Inflammatory macrophage treated with lipopolysaccharide for 1 hour (primary cell): ENCODE results near the gene METTL14.
A peak's percentile ranks its signal among the peaks of the same experiment; 100 is the strongest.

ENCODE experiments used
- DNase-seq, 2 donors: peaks; one replicate each; pipeline ENCODE4 v3.0.0-alpha.2; 2020 to 2022

METTL14 gene

DNA sequence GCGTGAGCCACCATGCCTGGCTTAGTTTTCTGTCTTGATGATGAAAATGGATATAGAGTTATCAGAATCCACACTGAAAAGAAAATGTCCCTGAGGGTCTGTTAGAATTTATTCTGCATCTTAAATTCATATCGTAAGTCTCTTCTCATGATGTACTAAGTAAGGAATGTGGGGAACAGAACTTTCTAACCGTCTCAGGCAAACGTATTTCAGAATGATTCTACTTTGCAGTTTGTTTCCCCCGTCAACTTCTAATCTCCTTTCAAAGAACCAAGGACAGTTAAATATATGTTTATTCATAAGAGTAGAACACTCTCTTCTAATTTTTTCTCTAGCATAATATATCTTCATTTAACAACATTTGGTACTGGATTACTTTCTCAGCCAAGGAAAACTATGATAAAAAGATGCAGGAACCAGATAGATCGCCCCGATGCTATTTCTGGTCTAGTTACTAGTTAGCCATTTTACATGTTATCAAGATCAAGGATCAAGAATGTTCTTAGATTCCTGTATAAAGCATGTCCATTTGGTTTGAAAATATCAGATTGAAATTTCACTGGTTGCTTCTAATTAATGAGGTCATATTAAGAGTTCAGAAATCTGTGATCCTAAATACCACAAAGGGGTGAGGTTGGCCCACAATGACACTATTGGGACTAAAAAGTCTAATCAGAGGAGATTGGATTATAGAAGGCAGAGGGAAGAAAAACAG is 49.5 kb downstream of the METTL14 start:
- DNase-seq, result no peak

DNA sequence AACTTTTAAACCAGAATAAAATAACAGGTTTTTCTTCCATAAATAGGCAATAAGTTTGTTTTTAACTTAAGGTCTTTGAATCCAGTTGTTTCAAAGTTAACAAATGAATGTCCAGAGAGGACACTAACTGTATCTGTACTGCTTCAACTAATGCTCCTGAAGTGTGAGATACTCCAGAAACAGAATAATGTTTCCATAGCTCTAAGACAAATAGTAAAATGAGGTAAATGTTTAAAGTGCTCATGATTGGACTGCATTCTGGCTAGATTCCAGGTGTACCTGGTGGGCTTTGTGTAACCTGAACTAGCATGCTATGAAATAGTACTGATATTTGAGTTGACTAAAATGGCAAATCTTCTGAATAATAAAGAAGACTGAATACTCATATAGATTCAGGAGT is 51.7 kb downstream of the METTL14 start:
- no peak for DNase-seq

DNA sequence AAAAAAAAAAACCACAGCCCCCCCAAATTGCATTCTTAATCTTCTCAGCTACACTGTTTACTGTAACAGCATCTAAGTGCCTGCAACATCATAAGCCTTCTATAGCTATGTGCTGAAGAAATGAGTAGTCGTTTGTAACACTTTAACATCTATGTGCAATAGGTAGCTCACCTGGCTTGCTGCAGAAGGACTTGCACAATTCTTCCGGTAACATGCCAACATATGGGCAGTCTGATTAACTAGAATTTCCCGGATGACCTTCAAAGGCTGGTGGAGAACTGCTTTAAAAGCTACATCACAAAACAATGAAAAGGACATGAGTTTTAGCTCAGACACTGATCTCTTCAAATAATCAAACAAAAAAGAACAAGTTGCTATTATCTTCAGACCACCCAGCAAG is 52.9 kb downstream of the METTL14 start:
- no peak for DNase-seq

DNA sequence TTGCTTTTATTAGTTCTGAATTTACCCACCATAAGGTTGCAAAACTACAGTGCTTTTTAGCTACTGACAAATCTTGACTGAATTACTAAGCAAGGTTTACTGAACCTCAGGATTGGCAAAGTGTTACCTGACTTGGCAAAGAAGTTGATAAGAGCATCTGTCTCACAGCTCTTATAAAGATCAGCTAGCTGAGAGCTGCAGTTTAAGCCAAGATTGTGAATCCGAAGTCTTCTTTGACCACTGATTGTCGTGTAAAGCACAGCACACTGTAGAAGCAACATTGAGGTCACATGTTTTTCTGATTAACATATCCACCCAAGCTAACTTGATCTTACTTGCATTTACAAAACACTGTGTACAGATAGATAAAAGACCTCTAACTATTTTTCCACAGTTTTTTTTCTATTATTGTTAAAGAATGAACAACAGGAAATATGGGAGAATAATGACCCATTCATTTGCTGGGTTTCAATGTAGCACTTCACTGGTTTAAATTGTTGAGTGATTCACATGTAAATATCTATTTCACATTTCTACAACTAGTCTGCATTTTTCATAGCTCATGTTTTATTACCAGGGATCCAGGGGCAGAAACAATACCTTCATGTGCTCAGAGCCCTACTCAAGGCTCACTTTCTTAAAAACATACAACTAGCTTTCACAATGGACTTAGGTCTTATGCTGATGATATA is 54.0 kb downstream of the METTL14 start:
- no peak for DNase-seq

DNA sequence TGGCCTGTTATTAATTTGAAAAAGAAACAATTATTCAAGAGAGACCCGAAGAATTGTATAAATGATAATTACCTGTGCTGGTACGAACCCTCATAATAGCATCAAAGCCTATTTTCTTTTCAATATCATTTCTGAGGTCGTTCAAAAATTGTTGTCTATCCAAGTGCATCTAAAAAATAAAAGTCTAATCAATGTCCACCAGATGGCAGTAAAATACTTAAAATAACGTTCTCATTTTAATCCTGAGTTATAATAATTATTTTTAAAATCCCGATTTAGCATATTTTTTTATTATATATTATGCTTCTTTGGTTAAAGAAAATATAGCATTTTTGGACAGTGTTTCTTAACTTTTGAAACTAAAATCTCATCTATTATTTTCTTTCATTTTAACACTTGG is 55.7 kb downstream of the METTL14 start:
- peak; percentile 8 to 35 for DNase-seq

DNA sequence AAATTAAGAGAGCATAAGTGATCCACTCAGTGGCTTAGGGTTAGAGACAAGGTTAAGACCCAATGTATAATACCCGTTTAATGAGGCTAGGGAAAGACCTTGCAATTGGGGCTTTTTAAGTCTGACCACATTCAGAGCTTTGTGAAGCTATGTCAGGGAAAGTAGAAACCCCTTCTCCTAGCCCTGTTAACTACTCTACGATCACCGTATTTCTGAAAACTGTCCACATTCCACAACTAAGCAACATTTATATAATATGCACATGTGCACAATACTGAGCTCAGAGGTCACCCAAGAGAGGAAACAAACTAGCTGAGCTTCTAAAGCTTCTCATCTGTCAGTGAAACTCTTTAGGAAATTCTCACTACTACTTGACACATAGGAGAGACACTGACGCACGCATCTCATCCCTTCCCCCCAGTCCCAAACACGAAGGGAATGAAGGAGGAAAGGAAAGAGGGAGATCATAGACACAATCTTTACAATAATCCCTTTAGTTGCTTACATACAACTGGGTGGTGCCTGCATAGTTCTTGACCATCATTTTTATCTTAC is 56.2 kb downstream of the METTL14 start:
- DNase-seq, result no peak

DNA sequence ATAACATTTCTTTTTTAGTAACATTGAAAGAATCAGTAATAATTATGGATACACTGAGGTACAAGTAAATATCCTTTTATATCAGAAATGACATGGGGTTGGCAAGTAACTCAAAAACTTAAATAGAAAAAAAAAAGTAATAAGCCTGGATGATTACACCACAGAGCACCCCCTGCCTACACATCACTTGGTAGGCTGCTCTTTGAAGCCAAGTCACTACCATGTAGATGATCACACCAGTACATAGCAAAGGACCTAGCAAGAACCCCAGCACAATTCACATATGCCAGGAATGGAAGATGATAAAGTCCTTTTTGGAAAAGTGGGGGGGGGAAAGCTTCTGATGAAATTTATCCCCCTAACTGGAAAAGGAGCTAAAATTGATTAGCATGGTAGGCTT is 56.9 kb downstream of the METTL14 start:
- DNase-seq, result no peak

DNA sequence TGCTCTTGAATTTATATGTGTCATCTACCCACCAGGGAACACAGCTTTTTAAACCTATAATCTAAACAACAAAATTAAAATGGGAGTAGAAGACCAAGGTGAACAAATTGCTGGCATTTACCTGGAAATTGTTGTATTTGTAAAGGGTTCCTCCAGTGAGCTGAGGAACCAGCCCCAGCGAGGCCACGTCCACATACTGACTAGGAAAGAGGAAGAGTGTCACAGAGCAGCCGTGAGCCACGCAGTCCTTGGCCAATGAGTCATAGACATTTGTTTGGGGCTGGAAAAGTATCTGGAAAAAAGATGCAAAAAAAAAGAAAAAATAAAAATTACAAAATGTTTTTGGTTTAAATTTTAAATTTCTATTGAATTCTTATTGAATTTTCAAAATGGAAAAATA is 58.7 kb downstream of the METTL14 start:
- peak; percentile 24 to 43 for DNase-seq

DNA sequence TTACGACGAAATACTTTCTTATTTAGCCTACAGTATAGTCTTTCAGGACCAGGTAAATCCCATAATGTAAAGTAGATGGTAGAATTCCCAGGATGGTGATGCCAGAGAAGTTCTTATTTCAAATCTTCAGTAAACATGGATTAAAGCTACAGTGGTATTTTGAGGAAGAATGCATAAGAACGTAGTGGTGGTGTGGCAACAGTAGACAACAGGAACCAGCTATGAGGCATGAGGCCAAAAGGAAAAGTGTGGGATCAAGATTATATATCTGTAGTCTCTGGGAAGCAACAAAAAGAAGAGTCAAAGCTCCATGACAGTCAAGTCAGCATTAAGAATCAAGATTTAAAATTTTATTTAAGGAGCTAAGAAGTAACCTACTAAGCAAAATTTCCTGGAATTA is 60.2 kb downstream of the METTL14 start:
- peak in 1 of 2 donors; percentile 30 for DNase-seq

DNA sequence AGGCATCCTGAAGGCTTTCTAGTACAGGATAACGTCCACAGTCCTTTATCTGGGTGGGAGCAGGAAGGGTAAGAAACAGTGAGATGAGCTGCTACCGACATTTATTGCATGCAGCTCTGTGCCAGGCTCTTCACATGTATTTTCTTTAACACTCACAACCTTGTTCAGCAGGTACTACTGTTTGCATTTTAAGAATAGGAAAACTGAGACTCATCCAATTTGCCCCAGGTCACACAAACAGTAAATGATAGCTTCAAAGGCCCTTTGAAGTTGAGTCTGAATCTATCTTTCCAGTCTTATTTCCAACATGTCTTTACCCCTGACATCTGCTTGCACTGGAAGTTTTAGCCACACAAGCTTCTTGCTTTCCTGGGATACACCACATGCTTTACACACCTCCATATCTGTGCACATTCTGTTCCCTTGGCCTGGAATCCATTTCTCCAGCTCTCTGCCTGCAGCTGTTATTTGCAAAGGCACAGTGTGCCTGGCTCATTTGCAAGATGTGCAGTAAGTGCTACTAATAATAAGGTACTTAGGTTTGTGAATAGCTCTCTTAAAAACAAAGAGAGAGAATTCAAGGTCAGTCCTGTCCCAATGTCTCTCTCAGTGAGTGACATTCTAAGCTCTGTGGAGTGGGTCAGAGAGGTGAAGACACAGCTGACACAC is 61.2 kb downstream of the METTL14 start:
- no peak for DNase-seq

DNA sequence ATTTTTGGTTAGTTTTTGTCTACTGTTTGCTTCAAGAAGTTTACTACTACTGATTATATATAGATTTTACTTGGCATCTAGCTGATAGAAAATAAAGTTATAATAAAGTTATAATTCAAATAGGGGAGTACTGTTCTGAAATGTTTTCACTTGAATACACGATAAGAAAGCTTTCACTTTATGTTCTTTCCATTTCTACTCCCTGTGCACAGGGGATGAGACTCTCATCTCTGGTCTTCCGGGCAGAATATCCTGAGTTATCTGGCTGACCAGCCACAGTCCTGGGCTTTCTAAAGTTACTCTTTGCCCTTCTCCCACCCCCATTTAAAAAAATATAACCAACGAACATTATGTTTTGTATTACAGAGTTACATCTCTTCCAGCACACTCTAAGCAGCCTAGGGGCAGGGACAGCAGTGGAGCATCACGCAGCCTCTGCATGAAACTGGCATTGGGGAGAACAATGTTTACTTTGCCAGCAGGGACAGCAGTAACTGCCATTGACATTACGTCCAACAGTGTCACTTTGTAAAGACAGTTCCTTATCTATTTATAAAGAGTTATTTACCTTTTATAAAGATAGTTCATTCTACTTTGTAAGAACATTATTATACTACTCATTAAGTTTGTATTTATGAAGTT is 64.3 kb downstream of the METTL14 start:
- no peak for DNase-seq

DNA sequence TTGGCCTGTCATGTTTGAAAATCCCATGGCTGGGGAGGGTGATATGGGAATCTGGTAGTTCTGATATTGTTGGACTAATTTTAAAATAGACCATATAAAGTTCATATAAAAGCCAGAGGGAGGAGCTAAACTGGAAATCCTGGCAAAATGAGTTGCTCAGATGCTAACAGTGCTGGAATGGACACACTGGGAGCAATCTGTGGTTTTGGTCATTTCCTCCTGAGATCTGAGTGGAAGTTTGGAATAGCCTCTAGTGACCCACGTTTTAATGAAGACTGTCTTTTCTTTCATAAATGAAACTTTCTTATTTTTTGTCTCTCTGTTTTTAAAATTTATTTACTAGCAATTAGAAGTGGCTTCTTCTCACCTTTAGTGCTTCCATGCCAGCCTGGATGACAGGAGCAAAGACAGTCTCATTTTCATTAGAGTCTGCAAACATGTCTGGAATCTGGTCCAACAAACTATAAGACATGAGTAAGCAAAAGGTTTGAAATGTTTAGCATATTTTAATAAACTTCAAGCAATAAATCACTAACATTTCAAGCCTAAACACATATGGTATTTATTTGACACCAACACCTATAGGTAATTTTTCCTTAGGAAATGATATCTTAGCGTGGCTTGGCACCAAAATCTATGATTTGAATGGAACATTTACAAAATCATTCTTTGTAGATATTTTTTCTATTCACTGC is 66.6 kb downstream of the METTL14 start:
- DNase-seq, result no peak

DNA sequence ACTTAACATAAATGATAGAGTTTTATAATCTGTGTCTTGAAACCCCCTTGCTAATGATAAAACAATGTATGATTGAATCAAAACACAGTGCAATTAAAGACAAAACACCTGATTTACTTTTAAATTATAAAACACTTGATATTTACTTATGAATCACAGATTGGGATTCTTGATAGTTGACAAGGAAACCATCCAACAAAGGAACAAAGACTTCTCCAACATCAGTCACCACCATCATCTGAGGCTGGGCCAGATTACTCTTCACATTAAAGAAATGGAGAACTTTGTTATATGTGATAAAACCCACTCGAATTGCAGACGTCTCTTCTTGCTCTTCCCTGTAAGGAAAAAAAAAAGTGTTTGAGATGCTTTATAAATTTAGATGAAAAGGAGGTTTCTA is 67.4 kb downstream of the METTL14 start:
- DNase-seq, result no peak

DNA sequence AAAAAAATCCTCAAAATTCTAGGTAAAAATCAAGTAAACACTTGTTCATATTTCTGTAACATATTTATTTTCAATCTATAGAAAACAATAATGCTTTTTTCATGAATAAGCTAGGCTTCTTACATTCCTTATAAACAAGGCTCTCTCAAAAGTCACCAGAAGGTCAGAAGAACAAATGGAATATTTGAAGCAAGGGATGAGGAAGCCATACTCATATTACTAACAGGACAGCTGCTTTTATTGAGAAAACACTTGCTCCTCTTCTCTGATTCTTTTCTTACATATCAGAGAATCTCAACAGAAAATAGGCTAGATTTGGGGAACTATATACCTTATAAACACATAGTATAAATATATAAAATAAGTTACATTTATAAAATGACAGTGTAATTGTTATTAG is 67.9 kb downstream of the METTL14 start:
- no peak for DNase-seq

DNA sequence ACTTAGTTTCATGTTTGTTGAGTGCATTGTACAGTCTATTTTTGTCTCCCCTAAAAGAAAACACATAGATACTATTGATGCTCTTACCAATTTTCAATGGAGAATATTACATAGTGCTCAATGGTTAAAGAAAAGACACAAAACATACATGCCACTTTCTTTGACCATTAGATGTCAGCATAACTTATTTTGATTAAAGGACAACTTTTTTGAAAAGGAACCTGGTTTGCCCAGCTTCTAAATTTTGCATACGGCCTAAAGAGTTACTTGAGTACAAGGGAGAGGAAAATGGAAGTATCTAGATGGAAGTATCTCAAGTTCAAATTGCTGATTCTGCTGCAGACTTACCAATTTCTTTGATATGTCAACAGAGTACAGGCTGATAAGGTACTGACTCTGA is 68.5 kb downstream of the METTL14 start:
- DNase-seq, result no peak

DNA sequence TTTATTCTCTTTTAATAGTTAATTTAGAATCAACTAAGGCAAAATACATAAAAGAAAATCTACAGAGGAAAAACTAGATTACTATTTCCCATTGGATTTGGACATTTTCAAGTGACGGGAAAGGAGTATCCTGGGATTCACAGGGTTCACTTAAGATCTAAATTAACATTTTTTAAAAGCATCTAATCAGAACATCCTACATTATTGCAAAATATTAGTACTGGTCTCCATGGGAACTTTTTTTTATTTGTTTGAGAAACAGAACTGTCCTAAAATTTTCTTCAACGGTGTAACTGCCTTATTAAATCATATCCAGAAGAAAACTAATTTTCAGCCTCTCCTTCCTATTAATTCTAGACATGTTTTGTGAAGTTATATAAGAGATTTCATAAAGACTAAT is 69.7 kb downstream of the METTL14 start:
- DNase-seq, result no peak

DNA sequence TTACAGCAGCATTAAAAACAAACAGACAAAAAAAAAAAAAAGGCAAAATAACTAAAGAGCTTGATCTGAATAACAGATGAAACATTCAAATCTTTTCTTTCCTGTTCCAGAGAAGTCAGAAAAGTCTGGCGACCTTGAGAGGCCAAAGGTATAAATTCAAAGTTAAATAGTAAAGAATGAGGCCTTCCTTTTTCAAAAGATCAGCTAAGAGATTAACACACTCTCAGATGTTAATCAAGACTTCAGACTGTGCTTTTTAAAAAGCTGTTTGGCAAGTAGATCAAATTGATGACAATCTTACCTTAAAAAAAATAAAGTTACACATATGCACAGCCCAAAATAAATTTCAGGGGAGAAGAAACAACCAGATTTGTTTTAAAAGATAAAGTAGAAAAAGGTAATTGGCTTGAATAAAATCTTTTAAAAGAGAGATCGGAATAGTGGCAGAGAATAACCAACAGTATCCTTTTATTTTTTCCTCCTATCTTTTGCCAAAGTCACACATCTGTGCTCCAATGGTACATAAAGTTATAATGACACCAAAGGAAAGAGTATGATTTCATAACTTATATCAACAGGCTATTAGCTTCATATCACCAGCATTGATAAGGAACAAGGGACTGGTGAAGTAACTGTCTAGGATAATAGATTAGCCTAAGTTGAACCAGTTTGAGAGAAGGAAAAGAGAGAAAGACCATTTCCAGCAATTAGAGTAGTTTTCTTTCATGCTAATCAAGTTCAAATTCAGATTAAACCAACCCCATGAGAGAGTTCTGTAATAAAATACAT is 70.4 kb downstream of the METTL14 start:
- no peak for DNase-seq

DNA sequence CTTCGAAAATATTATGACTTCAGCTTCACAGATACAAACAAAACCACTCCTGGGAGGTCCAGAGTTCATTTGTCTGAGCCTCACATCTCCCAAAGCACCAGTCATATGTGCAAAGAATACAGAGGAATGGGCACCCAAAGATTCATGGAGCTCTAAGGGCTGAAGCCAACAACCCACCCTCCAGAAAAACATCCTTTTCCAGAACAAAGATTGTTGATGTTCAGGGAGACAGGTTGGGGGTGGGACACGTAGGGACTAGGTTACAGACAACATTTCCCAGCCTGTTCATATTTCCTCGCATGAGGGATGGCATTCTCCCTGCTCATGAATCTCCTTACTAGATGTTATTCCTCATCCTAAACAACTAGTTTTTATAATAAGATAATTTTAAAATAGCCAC is 71.2 kb downstream of the METTL14 start:
- DNase-seq, result no peak

DNA sequence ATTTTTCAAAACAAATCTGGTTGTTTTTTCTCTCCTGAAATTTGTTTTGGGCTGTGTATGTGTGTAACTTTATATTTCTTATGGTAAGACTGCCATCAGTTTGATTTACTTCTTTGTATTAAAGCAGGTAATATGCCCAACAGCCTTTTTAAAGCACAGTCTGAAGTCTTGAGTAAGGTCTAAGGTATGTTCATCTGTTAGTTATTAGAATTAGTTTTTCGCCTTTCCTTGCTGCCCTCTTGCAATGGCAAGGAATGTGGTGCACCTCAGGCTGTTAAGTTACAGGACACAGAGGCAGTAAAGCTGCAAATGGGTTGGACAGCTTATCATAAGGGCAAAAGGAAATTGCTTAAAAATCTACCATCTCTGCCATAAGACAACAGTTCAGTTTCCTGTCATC is 71.8 kb downstream of the METTL14 start:
- no peak for DNase-seq

DNA sequence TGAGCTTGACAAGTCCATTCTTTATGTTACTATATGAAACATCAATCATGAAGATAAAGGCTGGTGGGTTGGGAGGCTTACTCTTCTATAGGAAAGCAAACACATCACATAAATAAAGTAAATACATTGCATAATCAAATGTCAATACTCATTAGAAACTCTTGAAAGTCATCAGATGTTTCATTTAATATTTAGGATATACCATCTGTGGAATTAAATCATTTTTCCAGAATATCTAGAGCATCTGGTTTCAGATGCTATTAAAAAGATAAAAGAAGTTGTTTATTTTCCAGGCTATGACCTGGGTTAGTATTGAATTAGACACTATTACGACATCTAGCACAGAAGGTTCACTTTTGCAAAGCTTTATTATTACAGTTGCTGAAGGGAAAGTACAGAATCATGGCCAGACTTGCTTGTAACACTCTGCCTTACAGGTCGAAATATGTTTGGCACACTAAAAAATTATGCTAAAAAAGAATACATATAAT is 72.6 kb downstream of the METTL14 start:
- DNase-seq, result no peak

DNA sequence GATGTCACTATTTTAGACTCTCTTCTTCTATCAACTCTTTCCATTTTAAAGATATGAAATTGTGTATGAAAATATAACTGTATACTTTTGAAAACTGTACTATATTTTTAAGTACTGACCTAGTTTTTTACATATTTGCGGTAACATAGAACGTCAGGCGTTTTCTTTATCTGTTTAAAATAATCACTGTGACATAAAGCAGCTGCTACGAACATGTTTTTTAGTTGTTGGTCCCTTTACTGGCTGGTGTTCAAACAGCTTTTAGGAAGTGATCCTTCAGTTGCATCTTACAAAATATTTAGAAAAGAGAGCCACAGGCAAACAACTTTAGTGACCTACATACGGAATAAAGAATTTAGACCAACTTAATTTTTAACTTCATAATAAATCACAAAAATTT is 73.1 kb downstream of the METTL14 start:
- no peak for DNase-seq

DNA sequence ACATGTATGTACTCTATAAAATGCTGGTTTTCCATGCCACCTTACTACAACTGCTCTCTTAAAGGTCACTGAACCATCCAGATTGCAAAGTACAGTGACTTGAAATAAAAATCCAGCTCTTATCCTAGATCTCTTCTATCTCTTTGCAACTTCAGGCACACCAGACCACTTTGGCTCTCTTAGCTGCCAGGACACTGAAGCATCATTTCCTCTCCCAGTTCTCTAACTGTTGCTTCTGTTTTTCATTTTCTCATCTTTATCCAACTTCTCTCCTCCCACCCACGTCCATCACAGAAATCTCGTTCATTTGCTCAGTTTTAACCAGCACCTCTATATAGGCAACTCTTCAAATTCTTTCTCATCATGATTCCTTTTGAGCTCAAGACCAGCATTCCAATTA is 74.3 kb downstream of the METTL14 start:
- DNase-seq, result no peak
